GM19463 (cell line): Measurements from ENCODE around the gene LRRIQ1.
"Not testable (repeated sequence)": the region's sequence is repeated elsewhere in the genome, so short reads cannot be mapped to it uniquely, and the experiment has no call there.

Experiments
- ATAC-seq: cut with Tn5 transposase; IDR thresholded peaks from one replicate; pipeline ENCODE4 v1.9.1; 2021; ENCODE audit warnings: mild to moderate bottlenecking, moderate library complexity; ENCODE audit not compliant: unreplicated experiment

The LRRIQ1 gene

GRCh38 chr12:85036234-85036707 lies at the start of gene LRRIQ1, which contains the start of gene TSPAN19:
TSS of gene LRRIQ1 (plus strand) at chr12:85036351. CDS start at chr12:85038177, 1,826 bp downstream.
TSS of gene TSPAN19 (minus strand) at chr12:85036277. CDS start at chr12:85029946, 6,331 bp downstream.
- ATAC-seq: peak; percentile 95

GRCh38 chr12:84986586-84986985 lies 49.6 kb upstream of the LRRIQ1 start:
- ATAC-seq: no peak

GRCh38 chr12:84994426-84994825 lies 41.7 kb upstream of the LRRIQ1 start:
- ATAC-seq: no peak

GRCh38 chr12:84995641-84996040 lies 40.5 kb upstream of the LRRIQ1 start:
- ATAC-seq: no peak

- ATAC-seq: no peak
These were observed 39.4 kb upstream of the LRRIQ1 start for GRCh38 chr12:84996759-84997158.

- ATAC-seq: no peak
These were observed 37.8 kb upstream of the LRRIQ1 start for GRCh38 chr12:84998341-84998740.

- no peak for ATAC-seq
These were observed 35.4 kb upstream of the LRRIQ1 start for GRCh38 chr12:85000729-85001128.

GRCh38 chr12:85002778-85003296 lies 33.3 kb upstream of the LRRIQ1 start:
- no peak for ATAC-seq

GRCh38 chr12:85004204-85004603 lies 31.9 kb upstream of the LRRIQ1 start:
- no peak for ATAC-seq

- not testable (repeated sequence) for ATAC-seq
These were observed 31.1 kb upstream of the LRRIQ1 start for GRCh38 chr12:85005047-85005446.

GRCh38 chr12:85005615-85006014 lies 30.5 kb upstream of the LRRIQ1 start:
- no peak for ATAC-seq

GRCh38 chr12:85006206-85006605 lies 29.9 kb upstream of the LRRIQ1 start:
- no peak for ATAC-seq

GRCh38 chr12:85007836-85008235 lies 28.3 kb upstream of the LRRIQ1 start:
- ATAC-seq: no peak

GRCh38 chr12:85016413-85016812 lies 19.7 kb upstream of the LRRIQ1 start:
- ATAC-seq: no peak

- ATAC-seq: no peak
These were observed 19.0 kb upstream of the LRRIQ1 start for GRCh38 chr12:85017133-85017532.

- ATAC-seq: no peak
These were observed 18.5 kb upstream of the LRRIQ1 start for GRCh38 chr12:85017618-85018017.

- ATAC-seq: no peak
These were observed 18.1 kb upstream of the LRRIQ1 start for GRCh38 chr12:85018098-85018497.

GRCh38 chr12:85029456-85029855 lies 6.7 kb upstream of the LRRIQ1 start:
- ATAC-seq: no peak

GRCh38 chr12:85036733-85037132 lies 582 bp downstream of the LRRIQ1 start:
- no peak for ATAC-seq

- no peak for ATAC-seq
These were observed 5.2 kb downstream of the LRRIQ1 start for GRCh38 chr12:85041395-85041794.

- no peak for ATAC-seq
These were observed 7.7 kb downstream of the LRRIQ1 start for GRCh38 chr12:85043829-85044228.

GRCh38 chr12:85057370-85057963 lies 21.3 kb downstream of the LRRIQ1 start:
- peak; percentile 73 for ATAC-seq

GRCh38 chr12:85058339-85058738 lies 22.2 kb downstream of the LRRIQ1 start:
- ATAC-seq: no peak
